ENCODE results near the gene KDM4C. TPM values are rescaled to one million over a fixed set of nuclear protein-coding genes. Genes with fewer than 3 reads are reported as not detected.

Gene KDM4C
- total and polyA plus RNA-seq, 2 of the 13 experiments (the other 11 are each of a cell fraction or from before 2014, with no cell fraction given) = 19.4 to 23.6 TPM

DNA sequence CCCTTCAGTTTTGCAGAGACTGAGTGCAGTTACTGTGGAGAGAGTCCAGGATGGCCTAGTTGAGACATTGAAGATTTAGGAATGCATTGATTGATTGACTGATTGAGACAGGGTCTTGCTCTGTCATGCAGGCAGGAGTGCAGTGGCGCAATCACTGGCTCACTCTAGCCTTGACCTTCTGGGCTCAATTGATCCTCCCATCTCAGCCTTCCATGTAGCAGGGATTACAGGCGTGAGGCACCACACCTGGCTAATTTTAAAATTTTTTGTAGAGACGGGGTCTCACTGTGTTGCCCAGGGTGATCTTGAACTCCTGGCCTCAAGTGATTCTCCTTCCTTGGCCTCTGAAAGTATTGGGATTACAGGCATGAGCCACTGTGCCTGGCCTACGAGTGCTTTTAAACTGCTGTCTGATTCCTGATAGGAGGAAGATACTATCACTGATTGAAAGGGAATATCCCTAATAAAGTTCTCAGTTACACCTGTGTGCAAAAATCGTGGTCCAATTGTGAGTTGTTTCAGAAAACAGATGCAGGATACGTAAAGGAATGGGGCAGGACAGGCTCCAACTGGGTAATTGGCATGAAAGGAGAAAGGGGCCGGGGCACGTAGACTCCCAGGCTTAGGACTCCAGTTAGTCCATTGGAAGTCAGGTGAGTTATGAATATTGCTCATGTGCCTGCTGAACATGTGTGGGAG, 87.5 kb downstream of the KDM4C start (continued):
- TF ChIP-seq POLR2AphosphoS2 (IDR thresholded peaks at IDR 0.05; ENCODE audit: low read depth, low read length) (no peak), SP5 (CRISPR knock-in tag; IDR thresholded peaks at IDR 0.05; ENCODE audit: borderline replicate concordance, low read depth) (0 out of 2 replicates have a peak, but pooled peaks have one; percentile 29), ZMYM2 (CRISPR knock-in tag; IDR thresholded peaks at IDR 0.05) (peak; percentile 40; the same call in 1 of the 2 replicates), ZNF331 (CRISPR knock-in tag; IDR thresholded peaks at IDR 0.05) (peak; percentile 45; the same call in 1 of the 2 replicates), MEIS1 (CRISPR knock-in tag; IDR thresholded peaks at IDR 0.05; ENCODE audit: borderline replicate concordance) (peak; percentile 74; the same call in 1 of the 2 replicates), ZNF644 (CRISPR knock-in tag; IDR thresholded peaks at IDR 0.05; ENCODE audit: low read depth) (no peak), PATZ1 (CRISPR knock-in tag; IDR thresholded peaks at IDR 0.05) (no peak), ETV6 (CRISPR knock-in tag; conservative IDR thresholded peaks at IDR 0.05) (no peak), ZNF354B (CRISPR knock-in tag; IDR thresholded peaks at IDR 0.05) (no peak), ZNF543 (CRISPR knock-in tag; IDR thresholded peaks at IDR 0.05) (0 out of 2 replicates have a peak, but pooled peaks have one; percentile 47), RELA (CRISPR knock-in tag; IDR thresholded peaks at IDR 0.05) (no peak), BATF2 (CRISPR knock-in tag; IDR thresholded peaks at IDR 0.05) (no peak), GABPA (IDR thresholded peaks at IDR 0.05; ENCODE audit: low read depth, low read length) (no peak), GABPA (CRISPR knock-in tag; IDR thresholded peaks at IDR 0.05; ENCODE audit: low read depth) (no peak)
- TF ChIP-seq, protein P1, sequence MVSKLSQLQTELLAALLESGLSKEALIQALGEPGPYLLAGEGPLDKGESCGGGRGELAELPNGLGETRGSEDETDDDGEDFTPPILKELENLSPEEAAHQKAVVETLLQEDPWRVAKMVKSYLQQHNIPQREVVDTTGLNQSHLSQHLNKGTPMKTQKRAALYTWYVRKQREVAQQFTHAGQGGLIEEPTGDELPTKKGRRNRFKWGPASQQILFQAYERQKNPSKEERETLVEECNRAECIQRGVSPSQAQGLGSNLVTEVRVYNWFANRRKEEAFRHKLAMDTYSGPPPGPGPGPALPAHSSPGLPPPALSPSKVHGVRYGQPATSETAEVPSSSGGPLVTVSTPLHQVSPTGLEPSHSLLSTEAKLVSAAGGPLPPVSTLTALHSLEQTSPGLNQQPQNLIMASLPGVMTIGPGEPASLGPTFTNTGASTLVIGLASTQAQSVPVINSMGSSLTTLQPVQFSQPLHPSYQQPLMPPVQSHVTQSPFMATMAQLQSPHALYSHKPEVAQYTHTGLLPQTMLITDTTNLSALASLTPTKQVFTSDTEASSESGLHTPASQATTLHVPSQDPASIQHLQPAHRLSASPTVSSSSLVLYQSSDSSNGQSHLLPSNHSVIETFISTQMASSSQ (IDR thresholded peaks at IDR 0.05; ENCODE audit: low read depth) = no peak
- TF ChIP-seq, protein P1 (CRISPR knock-in tag; IDR thresholded peaks at IDR 0.05; ENCODE audit: borderline replicate concordance) = peak; percentile 47; the same call in 1 of the 2 replicates
- TF ChIP-seq, protein P2, sequence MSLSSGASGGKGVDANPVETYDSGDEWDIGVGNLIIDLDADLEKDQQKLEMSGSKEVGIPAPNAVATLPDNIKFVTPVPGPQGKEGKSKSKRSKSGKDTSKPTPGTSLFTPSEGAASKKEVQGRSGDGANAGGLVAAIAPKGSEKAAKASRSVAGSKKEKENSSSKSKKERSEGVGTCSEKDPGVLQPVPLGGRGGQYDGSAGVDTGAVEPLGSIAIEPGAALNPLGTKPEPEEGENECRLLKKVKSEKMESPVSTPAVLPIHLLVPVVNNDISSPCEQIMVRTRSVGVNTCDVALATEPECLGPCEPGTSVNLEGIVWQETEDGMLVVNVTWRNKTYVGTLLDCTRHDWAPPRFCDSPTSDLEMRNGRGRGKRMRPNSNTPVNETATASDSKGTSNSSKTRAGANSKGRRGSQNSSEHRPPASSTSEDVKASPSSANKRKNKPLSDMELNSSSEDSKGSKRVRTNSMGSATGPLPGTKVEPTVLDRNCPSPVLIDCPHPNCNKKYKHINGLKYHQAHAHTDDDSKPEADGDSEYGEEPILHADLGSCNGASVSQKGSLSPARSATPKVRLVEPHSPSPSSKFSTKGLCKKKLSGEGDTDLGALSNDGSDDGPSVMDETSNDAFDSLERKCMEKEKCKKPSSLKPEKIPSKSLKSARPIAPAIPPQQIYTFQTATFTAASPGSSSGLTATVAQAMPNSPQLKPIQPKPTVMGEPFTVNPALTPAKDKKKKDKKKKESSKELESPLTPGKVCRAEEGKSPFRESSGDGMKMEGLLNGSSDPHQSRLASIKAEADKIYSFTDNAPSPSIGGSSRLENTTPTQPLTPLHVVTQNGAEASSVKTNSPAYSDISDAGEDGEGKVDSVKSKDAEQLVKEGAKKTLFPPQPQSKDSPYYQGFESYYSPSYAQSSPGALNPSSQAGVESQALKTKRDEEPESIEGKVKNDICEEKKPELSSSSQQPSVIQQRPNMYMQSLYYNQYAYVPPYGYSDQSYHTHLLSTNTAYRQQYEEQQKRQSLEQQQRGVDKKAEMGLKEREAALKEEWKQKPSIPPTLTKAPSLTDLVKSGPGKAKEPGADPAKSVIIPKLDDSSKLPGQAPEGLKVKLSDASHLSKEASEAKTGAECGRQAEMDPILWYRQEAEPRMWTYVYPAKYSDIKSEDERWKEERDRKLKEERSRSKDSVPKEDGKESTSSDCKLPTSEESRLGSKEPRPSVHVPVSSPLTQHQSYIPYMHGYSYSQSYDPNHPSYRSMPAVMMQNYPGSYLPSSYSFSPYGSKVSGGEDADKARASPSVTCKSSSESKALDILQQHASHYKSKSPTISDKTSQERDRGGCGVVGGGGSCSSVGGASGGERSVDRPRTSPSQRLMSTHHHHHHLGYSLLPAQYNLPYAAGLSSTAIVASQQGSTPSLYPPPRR (CRISPR knock-in tag; IDR thresholded peaks at IDR 0.05; ENCODE audit: borderline replicate concordance) = 0 out of 2 replicates have a peak, but pooled peaks have one; percentile 25
